Measurements from ENCODE around the gene ADARB1. TPM values are rescaled to one million over a fixed set of nuclear protein-coding genes. Genes with fewer than 3 reads are reported as not detected.

The ADARB1 gene
- total RNA-seq, 5 donors from 2014 or later (not counting 1 experiment from before 2014, with no cell fraction given), result 39.7 to 50.3 (median 44.5) TPM

- H3K27ac Mint-ChIP-seq, result peak overlapping the region; percentile 91 to 96
- H3K27me3 Mint-ChIP-seq, result no peaks in the 10 kb centered on the region
- H3K4me1 Mint-ChIP-seq, result peaks cover 93 to 99% (median 99%) of the 10 kb centered on the region in 3 donors
- Histone ChIP-seq H3K36me3 (ENCODE audit: control insufficient read depth in 2 of 2, extremely low read depth in 1 of 2, insufficient read depth in 1 of 2, low read length in 1 of 2) (no peaks in the 10 kb centered on the region), H3K4me3 (ENCODE audit: control insufficient read depth in 1 of 2, extremely low read depth in 1 of 2, low read length in 1 of 2) (no peak overlapping the region), H3K27ac (ENCODE audit: low read length) (peak overlapping the region; percentile 24), H3K4me1 (ENCODE audit: control insufficient read depth in 1 of 2, extremely low read depth in 1 of 2, insufficient read depth in 2 of 2, low read length in 2 of 2) (peaks cover 82 to 91% of the 10 kb centered on the region in 2 experiments), H3K27me3 (replicated peaks in 1 of 2; ENCODE audit: control insufficient read depth in 2 of 2, extremely low read depth in 1 of 2, insufficient read depth in 2 of 2, low read length in 1 of 2) (no peaks in the 10 kb centered on the region), H3K9me3 (no peaks in the 10 kb centered on the region)
- CTCF ChIA-PET, result no interaction called here
- H3K4me3 Mint-ChIP-seq, result peak overlapping the region in 1 of 3 donors; percentile 52
- DNase-seq (peak in 1 of 35 experiments; percentile 30), ATAC-seq (replicated peaks in 1 of 4) (no peak)
- WGBS (ENCODE audit: insufficient coverage), result 50% methylated on average over 4 of the region's 7 CpGs
- H3K9me3 Mint-ChIP-seq, result no peaks in the 10 kb centered on the region
- peaks cover 7% of the 10 kb centered on the region for H3K36me3 Mint-ChIP-seq
- POLR2A ChIA-PET, result no interaction called here
Measured at GRCh38 chr21:45084121-45084520, 9.7 kb downstream of the ADARB1 start.

DNA sequence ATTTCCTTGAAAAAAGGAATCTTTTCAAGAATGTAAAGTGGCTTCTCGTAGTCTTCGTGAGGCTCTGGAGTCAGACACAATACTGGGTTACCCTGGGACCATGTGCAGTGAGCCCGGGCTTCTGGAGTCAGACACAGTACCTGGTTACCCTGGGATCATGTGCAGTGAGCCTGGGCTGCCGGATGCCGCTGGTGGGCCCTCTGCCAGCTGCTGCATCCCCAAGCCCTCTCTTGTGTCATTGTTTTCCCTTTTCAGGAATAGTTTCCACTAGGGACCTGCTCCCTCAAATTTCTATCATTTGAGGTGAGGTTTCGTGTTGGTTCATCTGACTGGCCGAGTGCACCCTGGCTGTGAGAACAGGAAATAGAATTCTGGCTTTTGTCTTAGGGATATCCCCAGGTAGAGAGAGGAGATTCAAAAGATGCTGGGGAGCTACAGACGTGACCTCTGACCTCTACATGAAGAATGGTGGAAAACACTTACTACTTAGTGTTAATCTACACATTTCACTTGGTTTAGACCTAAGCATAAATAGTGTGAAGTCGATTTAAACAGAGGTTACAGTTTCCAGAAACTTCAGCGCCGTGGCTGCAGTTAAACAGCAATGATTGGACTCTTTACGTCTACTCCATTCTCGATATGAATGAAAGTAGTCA is 10.6 kb downstream of the ADARB1 start:
- POLR2A ChIA-PET, result no interaction called here
- H3K4me1 ChIP-seq (ENCODE audit: control insufficient read depth in 1 of 2, extremely low read depth in 1 of 2, insufficient read depth in 2 of 2, low read length in 2 of 2), result peaks cover 73 to 82% of the 10 kb centered on the region in 2 experiments
- H3K27ac ChIP-seq (ENCODE audit: low read length), result no peak overlapping the region
- Mint-ChIP-seq H3K4me3 (peak overlapping the region in 1 of 3 donors; percentile 52), H3K27me3 (no peaks in the 10 kb centered on the region), H3K4me1 (peaks cover 90 to 96% (median 95%) of the 10 kb centered on the region in 3 donors), H3K9me3 (no peaks in the 10 kb centered on the region), H3K36me3 (peaks cover 7% of the 10 kb centered on the region), H3K27ac (peak overlapping the region; percentile 91 to 96)
- ATAC-seq (replicated peaks in 1 of 4) (no peak), DNase-seq (peak in 1 of 35 experiments; percentile 15)
- no peaks in the 10 kb centered on the region for H3K36me3 ChIP-seq (ENCODE audit: control insufficient read depth in 2 of 2, extremely low read depth in 1 of 2, insufficient read depth in 1 of 2, low read length in 1 of 2)
- CTCF ChIA-PET, result interaction anchor here in 1 of 2 donors (0.5 kb wide), 1 partner anchor 135 kb away, joined by 3 read pairs; no protein-coding TSS in a partner anchor
- no peak overlapping the region for H3K4me3 ChIP-seq (ENCODE audit: control insufficient read depth in 1 of 2, extremely low read depth in 1 of 2, low read length in 1 of 2)
- no peaks in the 10 kb centered on the region for H3K27me3 ChIP-seq (replicated peaks in 1 of 2; ENCODE audit: control insufficient read depth in 2 of 2, extremely low read depth in 1 of 2, insufficient read depth in 2 of 2, low read length in 1 of 2)
- H3K9me3 ChIP-seq, result no peaks in the 10 kb centered on the region
- 85% methylated on average over 5 of the region's 13 CpGs for WGBS (ENCODE audit: insufficient coverage)

DNA sequence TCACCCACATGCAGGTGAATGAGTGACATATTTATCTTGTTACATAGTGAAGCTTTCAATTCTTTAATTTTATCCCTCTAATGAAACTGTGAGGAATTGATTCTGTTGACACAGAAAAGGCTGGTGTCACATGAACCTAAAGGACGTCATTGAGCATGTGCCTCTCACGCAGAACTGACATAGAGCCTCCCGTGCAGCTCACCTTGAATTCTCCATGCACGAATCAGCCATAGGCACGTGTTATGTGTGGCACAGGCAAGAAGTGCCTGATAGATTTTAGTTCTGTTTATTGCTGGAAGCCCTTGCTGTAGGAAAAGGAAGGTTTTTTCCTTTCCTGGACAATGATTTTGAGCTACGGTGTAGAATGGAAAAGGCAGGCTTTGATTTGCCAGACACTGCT is 11.3 kb downstream of the ADARB1 start:
- Mint-ChIP-seq H3K4me3 (peak overlapping the region in 1 of 3 donors; percentile 34), H3K36me3 (peaks cover 7% of the 10 kb centered on the region), H3K9me3 (no peaks in the 10 kb centered on the region), H3K27ac (peak overlapping the region; percentile 43 to 96), H3K4me1 (peaks cover 88 to 94% (median 93%) of the 10 kb centered on the region in 3 donors), H3K27me3 (no peaks in the 10 kb centered on the region)
- CTCF ChIA-PET, result interaction anchor here in 1 of 2 donors (0.6 kb wide), 1 partner anchor 53 kb away, joined by 3 read pairs; no protein-coding TSS in a partner anchor
- no peak for ATAC-seq (replicated peaks in 1 of 4)
- Histone ChIP-seq H3K4me3 (ENCODE audit: control insufficient read depth in 1 of 2, extremely low read depth in 1 of 2, low read length in 1 of 2) (no peak overlapping the region), H3K9me3 (no peaks in the 10 kb centered on the region), H3K27me3 (replicated peaks in 1 of 2; ENCODE audit: control insufficient read depth in 2 of 2, extremely low read depth in 1 of 2, insufficient read depth in 2 of 2, low read length in 1 of 2) (no peaks in the 10 kb centered on the region), H3K27ac (ENCODE audit: low read length) (no peak overlapping the region), H3K4me1 (ENCODE audit: control insufficient read depth in 1 of 2, extremely low read depth in 1 of 2, insufficient read depth in 2 of 2, low read length in 2 of 2) (peaks cover 66 to 75% of the 10 kb centered on the region in 2 experiments), H3K36me3 (ENCODE audit: control insufficient read depth in 2 of 2, extremely low read depth in 1 of 2, insufficient read depth in 1 of 2, low read length in 1 of 2) (no peaks in the 10 kb centered on the region)
- 92% methylated on average over 6 of the region's 6 CpGs for WGBS (ENCODE audit: insufficient coverage)
- no peak for DNase-seq
- POLR2A ChIA-PET, result interaction anchor here in 1 of 2 donors (0.6 kb wide), 1 partner anchor 597 kb away, joined by 3 read pairs; no protein-coding TSS in a partner anchor

GRCh38 chr21:45086337-45086958 is 12.1 kb downstream of the ADARB1 start:
- no peak overlapping the region for H3K4me3 ChIP-seq (ENCODE audit: control insufficient read depth in 1 of 2, extremely low read depth in 1 of 2, low read length in 1 of 2)
- peaks cover 58 to 67% of the 10 kb centered on the region in 2 experiments for H3K4me1 ChIP-seq (ENCODE audit: control insufficient read depth in 1 of 2, extremely low read depth in 1 of 2, insufficient read depth in 2 of 2, low read length in 2 of 2)
- no peak for DNase-seq
- WGBS (ENCODE audit: insufficient coverage), result 88% methylated on average over 15 of the region's 15 CpGs
- peaks cover 4% of the 10 kb centered on the region for H3K36me3 Mint-ChIP-seq
- H3K27me3 Mint-ChIP-seq, result no peaks in the 10 kb centered on the region
- peak overlapping the region; percentile 21 to 73 (median 35) for H3K4me3 Mint-ChIP-seq
- CTCF ChIA-PET, result interaction anchor here (0.6 to 0.9 kb wide), 2 partner anchors 16 to 52 kb away, joined by 3 read pairs; no protein-coding TSS in a partner anchor
- H3K27ac ChIP-seq (ENCODE audit: low read length), result no peak overlapping the region
- H3K27me3 ChIP-seq (replicated peaks in 1 of 2; ENCODE audit: control insufficient read depth in 2 of 2, extremely low read depth in 1 of 2, insufficient read depth in 2 of 2, low read length in 1 of 2), result no peaks in the 10 kb centered on the region
- no peaks in the 10 kb centered on the region for H3K36me3 ChIP-seq (ENCODE audit: control insufficient read depth in 2 of 2, extremely low read depth in 1 of 2, insufficient read depth in 1 of 2, low read length in 1 of 2)
- ATAC-seq (replicated peaks in 1 of 4), result no peak
- POLR2A ChIA-PET, result interaction anchor here in 1 of 2 donors (0.6 kb wide), 1 partner anchor 596 kb away, joined by 3 read pairs; no protein-coding TSS in a partner anchor
- no peaks in the 10 kb centered on the region for H3K9me3 ChIP-seq
- H3K4me1 Mint-ChIP-seq, result peaks cover 88 to 94% (median 93%) of the 10 kb centered on the region in 3 donors
- H3K27ac Mint-ChIP-seq, result peak overlapping the region; percentile 67 to 81
- no peaks in the 10 kb centered on the region for H3K9me3 Mint-ChIP-seq

DNA sequence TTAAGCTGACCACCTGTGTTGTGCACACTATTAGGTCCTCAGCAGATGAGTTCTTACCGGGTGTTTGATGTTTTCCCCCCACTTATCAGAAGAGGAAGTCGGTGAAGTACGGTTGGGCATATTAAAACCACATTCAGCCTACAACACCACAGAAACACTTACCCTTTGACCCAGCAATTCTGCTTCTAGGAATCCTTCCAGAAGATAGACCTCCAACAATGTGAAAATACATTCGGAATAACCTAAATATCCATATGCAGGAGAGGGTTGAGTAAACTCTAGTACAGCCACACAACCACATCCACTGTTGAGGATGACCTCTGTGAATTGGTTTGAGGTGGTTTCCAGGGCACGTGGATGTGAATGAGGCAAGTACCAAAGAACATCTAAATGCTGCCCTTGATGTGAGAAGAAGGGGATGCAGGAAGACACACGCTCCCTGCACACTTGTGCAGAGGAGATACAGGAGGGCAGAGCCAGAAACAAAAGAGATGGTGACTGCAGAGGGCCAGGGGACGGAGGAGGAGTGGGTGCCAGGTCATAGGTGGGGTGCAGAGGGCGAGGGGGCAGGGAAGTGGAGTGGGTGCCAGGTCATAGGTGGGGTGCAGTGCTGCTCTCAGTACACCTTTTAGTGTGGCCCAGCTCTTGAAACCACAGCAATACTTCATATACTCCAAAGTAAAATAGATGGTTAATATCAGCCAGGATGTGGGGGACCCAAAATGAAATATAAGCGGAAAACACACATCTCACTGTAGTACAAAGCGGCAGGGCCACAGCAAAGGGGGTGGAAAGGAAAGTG is 12.8 kb downstream of the ADARB1 start:
- ATAC-seq (replicated peaks in 1 of 4) (peak; percentile 55 to 76 (median 66)), DNase-seq (peak in 5 of 35 experiments; percentile 14 to 58 (median 30))
- H3K4me1 ChIP-seq (ENCODE audit: control insufficient read depth in 1 of 2, extremely low read depth in 1 of 2, insufficient read depth in 2 of 2, low read length in 2 of 2), result peaks cover 51 to 60% of the 10 kb centered on the region in 2 experiments
- Mint-ChIP-seq H3K27me3 (no peaks in the 10 kb centered on the region), H3K9me3 (no peaks in the 10 kb centered on the region), H3K4me1 (peaks cover 83 to 92% (median 89%) of the 10 kb centered on the region in 3 donors), H3K27ac (peak overlapping the region; percentile 67 to 81), H3K4me3 (peak overlapping the region; percentile 21 to 73 (median 35)), H3K36me3 (no peaks in the 10 kb centered on the region)
- H3K9me3 ChIP-seq, result no peaks in the 10 kb centered on the region
- H3K27ac ChIP-seq (ENCODE audit: low read length), result peak overlapping the region; percentile 6
- H3K4me3 ChIP-seq (ENCODE audit: control insufficient read depth in 1 of 2, extremely low read depth in 1 of 2, low read length in 1 of 2), result no peak overlapping the region
- H3K27me3 ChIP-seq (replicated peaks in 1 of 2; ENCODE audit: control insufficient read depth in 2 of 2, extremely low read depth in 1 of 2, insufficient read depth in 2 of 2, low read length in 1 of 2), result no peaks in the 10 kb centered on the region
- ChIA-PET CTCF (interaction anchor here in 1 of 2 donors (0.9 kb wide), 1 partner anchor 15 kb away, joined by 3 read pairs; no protein-coding TSS in a partner anchor), POLR2A (no interaction called here)
- H3K36me3 ChIP-seq (ENCODE audit: control insufficient read depth in 2 of 2, extremely low read depth in 1 of 2, insufficient read depth in 1 of 2, low read length in 1 of 2), result no peaks in the 10 kb centered on the region
- WGBS (ENCODE audit: insufficient coverage), result 0% methylated on average over 2 of the region's 10 CpGs

- ChIA-PET CTCF (no interaction called here), POLR2A (no interaction called here)
- Mint-ChIP-seq H3K4me3 (peak overlapping the region in 1 of 3 donors; percentile 73), H3K4me1 (peaks cover 79 to 89% (median 86%) of the 10 kb centered on the region in 3 donors), H3K27ac (peak overlapping the region; percentile 67 to 81), H3K27me3 (no peaks in the 10 kb centered on the region), H3K36me3 (no peaks in the 10 kb centered on the region), H3K9me3 (no peaks in the 10 kb centered on the region)
- Histone ChIP-seq H3K9me3 (no peaks in the 10 kb centered on the region), H3K27ac (ENCODE audit: low read length) (peak overlapping the region; percentile 5), H3K4me1 (ENCODE audit: control insufficient read depth in 1 of 2, extremely low read depth in 1 of 2, insufficient read depth in 2 of 2, low read length in 2 of 2) (peaks cover 44 to 57% of the 10 kb centered on the region in 2 experiments), H3K27me3 (replicated peaks in 1 of 2; ENCODE audit: control insufficient read depth in 2 of 2, extremely low read depth in 1 of 2, insufficient read depth in 2 of 2, low read length in 1 of 2) (no peaks in the 10 kb centered on the region), H3K36me3 (ENCODE audit: control insufficient read depth in 2 of 2, extremely low read depth in 1 of 2, insufficient read depth in 1 of 2, low read length in 1 of 2) (no peaks in the 10 kb centered on the region), H3K4me3 (ENCODE audit: control insufficient read depth in 1 of 2, extremely low read depth in 1 of 2, low read length in 1 of 2) (no peak overlapping the region)
- WGBS (ENCODE audit: insufficient coverage), result 83% methylated on average over 1 of the region's 4 CpGs
- DNase-seq (no peak), ATAC-seq (replicated peaks in 1 of 4) (no peak)
Measured at GRCh38 chr21:45088116-45088515, 13.7 kb downstream of the ADARB1 start.

All from T-cell (primary cell).